HL-60/S4 treated with phorbol 12-myristate 13-acetate at 8.2 ng/mL for 4 days and 3 days (cell line): Measurements from ENCODE around the gene SPINK8.

Experiments used
- in situ Hi-C: fragments of 300-500 bp; cut with MboI; formaldehyde crosslinking; loops from 2 replicates; pipeline ENCODE4 v1.15.0; 2022; ENCODE audit warnings: low sequenced_read_pairs

Gene SPINK8

GRCh38 chr3:48280881-48281280 lies 52.6 kb downstream of the SPINK8 start:
- in situ Hi-C loops: no loop called here

GRCh38 chr3:48278884-48279559 lies 54.4 kb downstream of the SPINK8 start:
- in situ Hi-C loops: no loop called here

- in situ Hi-C loops: no loop called here
These were observed 56.4 kb downstream of the SPINK8 start for GRCh38 chr3:48276911-48277641.

- in situ Hi-C loops: no loop called here
These were observed 58.0 kb downstream of the SPINK8 start for GRCh38 chr3:48275287-48276027.

GRCh38 chr3:48274452-48274851 lies 59.0 kb downstream of the SPINK8 start:
- in situ Hi-C loops: loop anchor here (25.0 kb wide), 1 partner anchor 163 kb away; the partner anchor contains the start of genes ATRIP, CCDC51, PLXNB1 and TMA7

GRCh38 chr3:48273594-48274211 lies 59.8 kb downstream of the SPINK8 start:
- in situ Hi-C loops: loop anchor here (25.0 kb wide), 1 partner anchor 164 kb away; the partner anchor contains the start of genes ATRIP, CCDC51, PLXNB1 and TMA7

- in situ Hi-C loops: loop anchor here (25.0 kb wide), 1 partner anchor 165 kb away; the partner anchor contains the start of genes ATRIP, CCDC51, PLXNB1 and TMA7
These were observed 61.5 kb downstream of the SPINK8 start for GRCh38 chr3:48271763-48272498.

- in situ Hi-C loops: loop anchor here (25.0 kb wide), 1 partner anchor 166 kb away; the partner anchor contains the start of genes ATRIP, CCDC51, PLXNB1 and TMA7
These were observed 62.2 kb downstream of the SPINK8 start for GRCh38 chr3:48271223-48271622.

- in situ Hi-C loops: loop anchor here (25.0 kb wide), 1 partner anchor 167 kb away; the partner anchor contains the start of genes ATRIP, CCDC51, PLXNB1 and TMA7
These were observed 63.2 kb downstream of the SPINK8 start for GRCh38 chr3:48270306-48270705.

GRCh38 chr3:48269592-48269991 lies 63.9 kb downstream of the SPINK8 start:
- in situ Hi-C loops: loop anchor here (25.0 kb wide), 1 partner anchor 168 kb away; the partner anchor contains the start of genes ATRIP, CCDC51, PLXNB1 and TMA7

GRCh38 chr3:48268936-48269561 lies 64.4 kb downstream of the SPINK8 start:
- in situ Hi-C loops: loop anchor here (25.0 kb wide), 1 partner anchor 168 kb away; the partner anchor contains the start of genes ATRIP, CCDC51, PLXNB1 and TMA7

- in situ Hi-C loops: loop anchor here (25.0 kb wide), 1 partner anchor 169 kb away; the partner anchor contains the start of genes ATRIP, CCDC51, PLXNB1 and TMA7
These were observed 65.0 kb downstream of the SPINK8 start for GRCh38 chr3:48268381-48268935.

- in situ Hi-C loops: loop anchor here (25.0 kb wide), 1 partner anchor 170 kb away; the partner anchor contains the start of genes ATRIP, CCDC51, PLXNB1 and TMA7
These were observed 65.7 kb downstream of the SPINK8 start for GRCh38 chr3:48267782-48268181.

GRCh38 chr3:48258530-48258929 lies 74.9 kb downstream of the SPINK8 start:
- in situ Hi-C loops: loop anchor here (25.0 kb wide), 1 partner anchor 179 kb away; the partner anchor contains the start of genes ATRIP, CCDC51, PLXNB1 and TMA7
